Measurements from ENCODE around the gene C5AR2. TPM values are rescaled to one million over a fixed set of nuclear protein-coding genes. Genes with fewer than 3 reads are reported as not detected.
"Not testable (repeated sequence)": the region's sequence is repeated elsewhere in the genome, so short reads cannot be mapped to it uniquely, and the experiment has no call there.

Gene C5AR2
- total RNA-seq, 2 experiments from 2014 or later: 0.05 to 0.21 TPM

DNA sequence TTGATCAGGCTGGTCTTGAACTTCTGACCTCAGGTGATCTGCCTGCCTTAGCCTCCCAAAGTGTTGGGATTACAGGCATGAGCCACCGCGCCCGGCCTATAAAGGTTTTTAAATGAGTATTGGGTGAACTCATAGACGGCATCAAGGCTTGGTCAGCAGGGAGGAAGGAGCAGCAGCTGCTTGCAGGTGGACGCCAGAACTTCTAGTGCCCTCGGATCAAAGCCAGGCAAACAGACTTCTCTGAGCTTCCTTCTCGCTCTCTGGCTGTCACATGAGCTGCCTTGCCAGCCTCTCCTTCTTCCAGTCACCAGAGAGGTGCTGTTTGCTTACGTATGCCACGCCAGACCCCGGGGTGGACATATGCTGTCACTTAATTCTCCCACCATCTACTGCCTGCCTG, 33.5 kb downstream of the C5AR2 start:
- POLR2A ChIA-PET; H3K9me3 Mint-ChIP-seq (ENCODE audit: insufficient read depth); ATAC-seq; H3K4me1 Mint-ChIP-seq (ENCODE audit: low read depth); H3K4me3 Mint-ChIP-seq; H3K27ac Mint-ChIP-seq; CTCF ChIA-PET; DNase-seq; H3K27me3 Mint-ChIP-seq (ENCODE audit: low read depth): not testable (repeated sequence)
- peaks cover 32% of the 10 kb centered on the region for H3K36me3 Mint-ChIP-seq (ENCODE audit: low read depth)

DNA sequence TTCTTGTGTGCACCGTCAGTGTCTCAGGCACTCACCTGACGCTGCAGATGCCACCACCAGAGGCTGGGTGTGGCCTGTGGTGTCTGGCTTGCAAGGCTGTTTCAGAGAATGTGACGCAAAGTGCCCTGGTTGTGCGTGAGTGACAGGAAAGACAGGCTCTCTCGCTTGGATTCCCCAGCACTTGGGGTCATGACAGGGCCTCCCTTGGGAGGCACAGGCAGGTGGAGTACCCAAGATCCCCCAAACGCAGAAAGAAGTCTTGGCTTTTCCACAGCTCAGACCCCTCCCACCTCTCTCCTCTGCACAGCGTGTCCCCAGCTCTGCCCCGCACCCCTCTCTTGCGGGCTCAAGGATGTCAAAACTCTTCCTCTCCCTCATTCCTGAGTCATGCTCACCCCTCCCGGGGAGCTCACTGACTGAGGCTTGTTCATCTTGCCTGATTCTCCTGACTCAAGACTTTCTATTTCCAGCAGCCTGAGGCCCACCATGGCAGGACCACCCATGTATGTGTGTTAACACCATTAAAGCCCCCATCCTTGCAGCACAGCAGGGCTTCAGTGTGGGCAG, 38.2 kb downstream of the C5AR2 start:
- no peak overlapping the region for H3K27ac Mint-ChIP-seq
- no peaks in the 10 kb centered on the region for H3K9me3 Mint-ChIP-seq (ENCODE audit: insufficient read depth)
- no peak for DNase-seq
- ATAC-seq: no peak
- POLR2A ChIA-PET: no interaction called here
- H3K36me3 Mint-ChIP-seq (ENCODE audit: low read depth): peaks cover 15% of the 10 kb centered on the region
- no peaks in the 10 kb centered on the region for H3K4me1 Mint-ChIP-seq (ENCODE audit: low read depth)
- CTCF ChIA-PET: no interaction called here
- no peak overlapping the region for H3K4me3 Mint-ChIP-seq
- no peaks in the 10 kb centered on the region for H3K27me3 Mint-ChIP-seq (ENCODE audit: low read depth)

DNA sequence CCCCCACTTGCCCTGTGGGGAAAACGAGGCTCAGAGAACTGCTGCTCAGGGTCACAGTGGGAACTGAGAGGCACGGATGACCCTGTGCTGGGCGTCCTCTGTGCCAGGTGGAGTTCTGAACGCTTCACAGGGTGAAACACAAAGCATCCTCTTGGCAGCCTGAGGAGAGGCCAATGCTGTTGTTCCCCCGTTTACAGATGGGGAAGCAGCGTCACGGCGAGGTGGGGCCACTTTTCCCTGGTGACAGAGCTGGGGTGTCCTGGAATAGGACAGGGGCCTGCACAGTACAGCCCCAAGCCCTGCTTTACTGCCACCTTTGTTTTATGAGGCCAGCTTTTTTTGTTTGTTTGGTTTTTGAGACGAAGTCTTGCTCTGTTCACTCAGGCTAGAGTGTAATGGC, 39.3 kb downstream of the C5AR2 start:
- no peak overlapping the region for H3K27ac Mint-ChIP-seq
- no peak overlapping the region for H3K4me3 Mint-ChIP-seq
- H3K36me3 Mint-ChIP-seq (ENCODE audit: low read depth): peaks cover 17% of the 10 kb centered on the region
- no peaks in the 10 kb centered on the region for H3K27me3 Mint-ChIP-seq (ENCODE audit: low read depth)
- ATAC-seq: no peak
- no peaks in the 10 kb centered on the region for H3K9me3 Mint-ChIP-seq (ENCODE audit: insufficient read depth)
- DNase-seq: no peak
- no peaks in the 10 kb centered on the region for H3K4me1 Mint-ChIP-seq (ENCODE audit: low read depth)
- CTCF ChIA-PET: interaction anchor here (1.3 to 1.6 kb wide), 2 partner anchors 20 to 22 kb away, joined by 3 to 8 read pairs; partner anchors contain the start of gene DHX34
- POLR2A ChIA-PET: no interaction called here

DNA sequence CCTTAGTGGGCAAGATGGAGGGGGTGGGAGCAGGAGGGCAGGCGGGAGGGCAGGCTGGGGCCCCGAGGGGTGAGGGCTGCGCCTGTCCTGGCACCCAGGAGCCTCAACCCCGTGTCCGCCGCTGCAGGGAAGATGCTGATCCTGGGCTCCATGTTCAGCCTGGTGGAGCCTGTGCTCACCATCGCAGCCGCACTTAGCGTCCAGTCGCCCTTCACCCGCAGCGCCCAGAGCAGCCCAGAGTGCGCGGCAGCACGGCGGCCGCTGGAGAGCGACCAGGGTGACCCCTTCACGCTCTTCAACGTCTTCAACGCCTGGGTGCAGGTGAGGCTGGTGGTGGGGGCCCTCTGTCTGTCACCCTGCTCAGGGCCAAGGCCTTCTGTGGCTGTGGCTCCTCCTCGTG, 40.6 kb downstream of the C5AR2 start:
- Mint-ChIP-seq H3K4me3 (no peak overlapping the region), H3K36me3 (ENCODE audit: low read depth) (peaks cover 10% of the 10 kb centered on the region), H3K27ac (no peak overlapping the region), H3K4me1 (ENCODE audit: low read depth) (no peaks in the 10 kb centered on the region), H3K9me3 (ENCODE audit: insufficient read depth) (no peaks in the 10 kb centered on the region), H3K27me3 (ENCODE audit: low read depth) (no peaks in the 10 kb centered on the region)
- no peak for ATAC-seq
- ChIA-PET POLR2A (no interaction called here), CTCF (interaction anchor here (1.3 to 1.6 kb wide), 2 partner anchors 19 to 24 kb away, joined by 3 to 8 read pairs; partner anchors contain the start of gene DHX34)
- DNase-seq: no peak

DNA sequence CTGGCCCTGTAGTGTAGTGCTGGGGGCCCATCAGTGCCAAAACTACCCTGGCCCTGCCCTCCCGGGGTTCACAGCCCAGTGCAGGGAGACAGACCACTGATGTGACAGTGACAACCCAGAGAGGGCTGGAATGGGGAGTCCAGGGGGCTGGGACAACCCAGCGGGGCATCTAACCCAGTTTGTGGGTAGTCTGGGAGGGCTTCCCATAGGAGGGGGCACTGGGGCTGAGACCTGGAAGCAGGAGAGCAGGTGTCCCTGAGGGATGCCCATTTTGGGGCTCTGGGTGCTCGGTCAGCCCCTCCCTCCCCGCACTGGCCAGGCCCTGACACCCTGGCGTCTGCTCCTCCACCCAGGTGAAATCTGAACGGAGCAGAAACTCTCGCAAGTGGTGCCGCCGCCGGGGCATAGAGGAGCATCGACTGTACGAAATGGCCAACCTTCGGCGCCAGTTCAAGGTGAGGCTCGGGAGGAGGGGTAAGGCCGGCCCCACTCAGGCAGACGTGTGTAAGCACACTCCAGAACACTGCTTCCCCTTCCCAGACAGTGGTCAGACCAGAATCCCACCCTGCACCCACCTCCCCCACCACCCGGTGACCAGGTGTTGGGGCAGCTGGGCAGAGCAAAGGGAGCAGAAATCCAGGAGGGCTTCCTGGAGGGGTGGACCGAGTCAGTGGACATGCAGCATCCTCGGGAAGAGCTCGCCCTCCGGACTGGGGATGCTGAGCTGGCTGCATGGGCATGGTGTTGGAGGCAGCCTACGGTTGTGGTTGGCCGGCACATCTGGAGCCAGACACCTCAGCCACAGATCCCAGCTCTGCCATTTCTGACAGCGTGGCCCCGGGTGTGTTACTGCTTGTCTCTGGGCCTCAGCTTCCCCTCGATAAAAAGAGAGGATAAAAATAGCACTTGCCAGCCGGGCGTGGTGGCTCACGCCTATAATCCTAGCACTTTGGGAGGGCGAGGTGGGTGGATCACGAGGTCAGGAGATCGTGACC, 41.6 kb downstream of the C5AR2 start:
- POLR2A ChIA-PET: no interaction called here
- H3K27me3 Mint-ChIP-seq (ENCODE audit: low read depth): no peaks in the 10 kb centered on the region
- ATAC-seq: no peak
- H3K4me1 Mint-ChIP-seq (ENCODE audit: low read depth): no peaks in the 10 kb centered on the region
- H3K36me3 Mint-ChIP-seq (ENCODE audit: low read depth): peaks cover 10% of the 10 kb centered on the region
- CTCF ChIA-PET: interaction anchor here (1.3 to 1.5 kb wide), 2 partner anchors 54 to 89 kb away, joined by 3 to 4 read pairs; no protein-coding TSS in a partner anchor
- H3K27ac Mint-ChIP-seq: no peak overlapping the region
- no peak for DNase-seq
- H3K9me3 Mint-ChIP-seq (ENCODE audit: insufficient read depth): no peaks in the 10 kb centered on the region
- no peak overlapping the region for H3K4me3 Mint-ChIP-seq

DNA sequence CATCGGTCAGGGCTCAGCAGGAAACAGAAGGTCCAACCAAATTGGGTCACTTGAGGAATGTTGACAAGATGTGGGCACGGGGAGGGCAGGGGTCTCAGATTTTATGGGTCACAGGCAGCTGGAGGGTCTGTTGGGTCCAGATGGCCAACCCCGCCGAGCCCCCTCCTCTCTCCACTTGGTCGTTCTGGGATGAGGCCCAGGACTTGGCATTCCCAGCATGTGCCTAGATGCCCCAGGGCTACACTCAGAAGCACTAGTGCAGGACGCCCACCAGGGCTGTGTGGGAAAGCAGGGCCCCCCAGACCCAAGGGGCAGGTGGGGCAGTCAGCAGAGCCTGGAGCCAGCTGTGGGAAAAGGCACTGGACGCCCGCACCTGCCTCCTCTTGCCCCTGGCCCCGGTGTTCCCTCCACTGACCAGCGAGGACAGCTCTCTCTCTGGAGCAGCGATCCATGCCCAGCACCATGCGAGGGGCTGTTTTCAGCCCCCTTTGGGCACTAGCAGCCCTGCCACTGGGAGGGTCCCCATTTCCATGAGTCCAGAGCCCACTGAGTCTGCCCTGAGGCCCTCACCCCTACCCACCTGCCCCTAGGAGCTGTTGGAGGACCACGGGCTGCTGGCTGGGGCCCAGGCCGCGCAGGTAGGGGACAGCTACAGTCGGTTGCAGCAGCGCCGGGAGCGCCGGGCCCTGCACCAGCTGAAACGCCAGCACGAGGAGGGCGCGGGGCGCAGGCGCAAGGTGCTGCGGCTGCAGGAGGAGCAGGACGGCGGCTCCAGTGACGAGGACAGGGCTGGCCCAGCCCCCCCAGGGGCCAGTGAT, 43.1 kb downstream of the C5AR2 start:
- ATAC-seq (no peak), DNase-seq (no peak)
- peaks cover 1% of the 10 kb centered on the region for H3K4me1 Mint-ChIP-seq (ENCODE audit: low read depth)
- no peak overlapping the region for H3K27ac Mint-ChIP-seq
- CTCF ChIA-PET: interaction anchor here (1.5 kb wide), 1 partner anchor 90 kb away, joined by 3 read pairs; no protein-coding TSS in a partner anchor
- H3K9me3 Mint-ChIP-seq (ENCODE audit: insufficient read depth): no peaks in the 10 kb centered on the region
- no peaks in the 10 kb centered on the region for H3K27me3 Mint-ChIP-seq (ENCODE audit: low read depth)
- peaks cover 9% of the 10 kb centered on the region for H3K36me3 Mint-ChIP-seq (ENCODE audit: low read depth)
- no peak overlapping the region for H3K4me3 Mint-ChIP-seq
- POLR2A ChIA-PET: no interaction called here

DNA sequence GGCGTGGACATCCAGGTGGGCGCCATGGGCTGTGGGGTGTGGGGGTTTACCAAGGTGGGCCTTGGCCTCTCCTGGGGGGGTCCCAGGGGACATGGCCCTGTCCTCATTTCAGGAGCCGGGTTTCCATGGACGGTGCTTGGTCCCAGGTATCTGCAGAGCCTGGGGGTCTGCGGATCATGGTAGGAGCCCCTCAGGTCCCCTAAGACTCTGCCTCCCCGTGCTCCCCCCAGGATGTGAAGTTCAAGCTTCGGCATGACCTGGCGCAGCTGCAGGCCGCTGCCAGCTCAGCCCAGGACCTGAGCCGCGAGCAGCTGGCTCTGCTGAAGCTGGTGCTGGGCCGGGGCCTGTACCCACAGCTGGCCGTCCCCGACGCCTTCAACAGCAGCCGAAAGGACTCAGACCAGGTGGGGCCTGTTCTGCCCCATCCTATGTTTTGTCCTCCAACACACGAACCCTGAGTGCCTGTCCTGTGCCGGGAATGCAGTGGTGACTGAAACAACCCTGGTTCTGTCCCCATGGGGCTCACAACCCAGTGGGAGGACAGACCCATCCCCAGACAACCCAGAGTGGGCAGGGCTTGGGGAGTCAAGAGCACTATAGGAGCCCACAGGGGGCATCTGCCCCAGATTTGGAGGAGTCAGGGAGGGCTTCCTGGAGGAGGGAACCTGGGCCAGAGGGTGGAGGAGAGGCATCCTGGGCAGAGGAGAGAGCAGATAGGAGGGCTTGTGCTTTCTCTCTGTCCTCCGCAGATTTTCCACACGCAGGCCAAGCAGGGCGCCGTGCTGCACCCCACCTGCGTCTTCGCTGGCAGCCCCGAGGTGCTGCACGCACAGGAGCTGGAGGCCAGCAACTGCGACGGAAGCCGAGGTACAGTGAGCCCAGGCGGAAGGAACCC, 44.0 kb downstream of the C5AR2 start:
- POLR2A ChIA-PET: no interaction called here
- Mint-ChIP-seq H3K4me3 (no peak overlapping the region), H3K36me3 (ENCODE audit: low read depth) (peaks cover 8% of the 10 kb centered on the region), H3K27ac (no peak overlapping the region), H3K9me3 (ENCODE audit: insufficient read depth) (no peaks in the 10 kb centered on the region), H3K27me3 (ENCODE audit: low read depth) (no peaks in the 10 kb centered on the region), H3K4me1 (ENCODE audit: low read depth) (peaks cover 9% of the 10 kb centered on the region)
- ATAC-seq (no peak), DNase-seq (no peak)
- CTCF ChIA-PET: interaction anchor here (2.4 kb wide), 1 partner anchor 15 kb away, joined by 8 read pairs; no protein-coding TSS in a partner anchor

DNA sequence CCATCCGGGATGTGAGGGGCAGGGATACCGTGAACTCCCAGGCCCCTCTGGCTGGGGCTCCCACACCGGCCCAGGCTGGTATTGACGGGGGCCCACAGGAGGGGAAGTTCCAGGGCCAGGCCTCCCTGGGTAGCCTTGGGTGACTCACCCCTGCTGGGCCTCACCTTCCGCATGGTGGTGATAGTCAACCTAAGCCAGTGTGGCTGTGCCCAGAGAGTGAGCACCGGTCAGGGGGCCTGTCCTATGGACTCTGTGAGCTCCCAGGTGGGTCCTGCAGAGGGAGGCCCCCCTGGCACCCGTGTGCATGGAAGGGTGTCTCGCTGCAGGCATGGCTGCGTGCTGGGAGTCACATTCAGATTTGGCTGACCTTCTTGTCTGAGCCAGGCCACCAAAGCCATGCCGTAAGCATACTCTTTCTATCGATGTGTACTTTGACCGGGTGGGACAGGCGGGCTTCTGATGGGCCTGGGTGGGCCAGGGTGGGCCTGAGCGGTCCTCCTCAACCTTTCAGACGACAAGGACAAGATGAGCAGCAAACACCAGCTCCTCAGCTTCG, 44.7 kb downstream of the C5AR2 start:
- H3K27ac Mint-ChIP-seq: no peak overlapping the region
- H3K36me3 Mint-ChIP-seq (ENCODE audit: low read depth): peaks cover 13% of the 10 kb centered on the region
- no peak for ATAC-seq
- H3K9me3 Mint-ChIP-seq (ENCODE audit: insufficient read depth): no peaks in the 10 kb centered on the region
- H3K27me3 Mint-ChIP-seq (ENCODE audit: low read depth): no peaks in the 10 kb centered on the region
- POLR2A ChIA-PET: no interaction called here
- CTCF ChIA-PET: interaction anchor here (2.4 kb wide), 1 partner anchor 15 kb away, joined by 8 read pairs; no protein-coding TSS in a partner anchor
- no peak for DNase-seq
- H3K4me3 Mint-ChIP-seq: no peak overlapping the region
- H3K4me1 Mint-ChIP-seq (ENCODE audit: low read depth): peaks cover 15% of the 10 kb centered on the region

DNA sequence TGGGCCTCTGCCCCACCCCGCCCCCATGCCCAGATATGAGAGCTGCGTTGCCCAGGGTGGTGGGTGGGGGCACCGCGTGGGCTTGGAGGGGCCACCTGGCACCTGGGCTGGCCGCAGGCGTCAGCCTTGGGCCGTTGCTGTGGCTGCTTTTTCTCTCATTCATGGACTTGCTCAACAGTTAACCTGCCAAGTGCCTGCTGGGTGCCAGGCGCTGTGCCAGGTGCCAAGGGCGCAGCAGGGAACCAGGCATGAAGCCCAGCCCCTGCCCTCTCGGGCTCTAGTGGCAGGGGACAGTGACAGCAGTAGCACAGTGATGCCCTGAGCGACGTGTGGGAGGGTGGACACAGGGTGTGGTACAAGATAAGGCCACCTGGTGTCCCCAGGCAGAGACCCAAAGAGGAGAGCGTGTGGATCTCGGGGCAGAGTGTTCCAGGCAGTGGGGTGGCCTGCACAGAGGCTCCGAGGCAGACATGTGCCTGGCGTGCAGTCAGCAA, 45.3 kb downstream of the C5AR2 start:
- Mint-ChIP-seq H3K27ac (no peak overlapping the region), H3K9me3 (ENCODE audit: insufficient read depth) (no peaks in the 10 kb centered on the region), H3K36me3 (ENCODE audit: low read depth) (peaks cover 17% of the 10 kb centered on the region), H3K4me1 (ENCODE audit: low read depth) (peaks cover 21% of the 10 kb centered on the region), H3K4me3 (no peak overlapping the region), H3K27me3 (ENCODE audit: low read depth) (no peaks in the 10 kb centered on the region)
- CTCF ChIA-PET: interaction anchor here (2.4 kb wide), 1 partner anchor 14 kb away, joined by 8 read pairs; no protein-coding TSS in a partner anchor
- no peak for DNase-seq
- POLR2A ChIA-PET: no interaction called here
- no peak for ATAC-seq

DNA sequence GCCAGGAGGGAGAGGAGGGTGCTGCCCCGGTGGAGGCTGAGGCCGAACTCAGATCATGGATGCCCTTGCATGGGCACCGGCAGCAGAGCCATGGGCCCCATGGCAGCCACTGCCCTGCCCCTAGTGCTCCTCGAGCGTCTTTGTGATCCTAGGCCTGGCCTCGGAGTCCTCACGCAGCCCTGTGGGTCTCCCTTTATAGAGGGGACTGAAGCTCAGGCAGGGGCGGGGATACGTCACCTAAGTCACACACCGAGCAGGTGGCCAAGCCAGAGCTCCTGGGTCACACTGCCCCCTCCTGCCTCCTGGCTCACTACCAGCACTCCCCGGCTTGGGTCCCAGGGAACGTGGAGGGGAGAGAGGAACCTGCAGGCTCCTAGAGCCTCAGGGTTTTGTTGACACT, 45.8 kb downstream of the C5AR2 start:
- ATAC-seq (no peak), DNase-seq (no peak)
- Mint-ChIP-seq H3K36me3 (ENCODE audit: low read depth) (peaks cover 17% of the 10 kb centered on the region), H3K4me1 (ENCODE audit: low read depth) (peaks cover 24% of the 10 kb centered on the region), H3K27ac (no peak overlapping the region), H3K4me3 (no peak overlapping the region), H3K9me3 (ENCODE audit: insufficient read depth) (no peaks in the 10 kb centered on the region), H3K27me3 (ENCODE audit: low read depth) (no peaks in the 10 kb centered on the region)
- ChIA-PET POLR2A (no interaction called here), CTCF (interaction anchor here (2.4 kb wide), 1 partner anchor 14 kb away, joined by 8 read pairs; no protein-coding TSS in a partner anchor)

Measured in activated CD8-positive, alpha-beta T cell treated with anti-CD3 and anti-CD28 coated beads, Interleukin-2, amount 10 ng/mL, durations not matched to agents 7 days and 5 days (primary cell).